HEK293T (cell line): Measurements from ENCODE around the gene ISM2.

Experiments used
- BHLHE40 ChIP-seq: fragments of 450-650 bp; IDR thresholded peaks from 2 replicates; pipeline ENCODE4 v1.6.1; 2016; ENCODE audit warnings: mild to moderate bottlenecking, moderate library complexity, borderline replicate concordance
- CTBP1 ChIP-seq: fragments of 450-650 bp; IDR thresholded peaks from 2 replicates; pipeline ENCODE4 v1.6.1; 2016; ENCODE audit warnings: borderline replicate concordance
- ELF4 ChIP-seq: fragments of 450-650 bp; IDR thresholded peaks from 2 replicates; pipeline ENCODE4 v1.6.1; 2017; ENCODE audit warnings: antibody characterized with exemption
- FOXA1 ChIP-seq: fragments of 450-650 bp; IDR thresholded peaks from 2 replicates; pipeline ENCODE4 v1.6.1; 2016; ENCODE audit warnings: mild to moderate bottlenecking
- FOXK2 ChIP-seq: fragments of 450-650 bp; IDR thresholded peaks from 2 replicates; pipeline ENCODE4 v1.6.1; 2016; ENCODE audit warnings: mild to moderate bottlenecking
- HDGF ChIP-seq: fragments of 450-650 bp; IDR thresholded peaks from 2 replicates; pipeline ENCODE4 v1.6.1; 2017; ENCODE audit warnings: antibody characterized with exemption, borderline replicate concordance
- LEF1 ChIP-seq: fragments of 450-650 bp; IDR thresholded peaks from 2 replicates; pipeline ENCODE4 v1.6.1; 2017; ENCODE audit warnings: mild to moderate bottlenecking, borderline replicate concordance
- NFRKB ChIP-seq: fragments of 450-650 bp; IDR thresholded peaks from 2 replicates; pipeline ENCODE4 v1.6.1; 2016; ENCODE audit warnings: mild to moderate bottlenecking, moderate library complexity
- SP1 ChIP-seq: fragments of 450-650 bp; IDR thresholded peaks from 2 replicates; pipeline ENCODE4 v1.6.1; 2017
- TARDBP ChIP-seq: fragments of 450-650 bp; IDR thresholded peaks from 2 replicates; pipeline ENCODE4 v1.6.1; 2016
- ZNF384 ChIP-seq: fragments of 450-650 bp; IDR thresholded peaks from 2 replicates; pipeline ENCODE4 v1.6.1; 2016

DNA sequence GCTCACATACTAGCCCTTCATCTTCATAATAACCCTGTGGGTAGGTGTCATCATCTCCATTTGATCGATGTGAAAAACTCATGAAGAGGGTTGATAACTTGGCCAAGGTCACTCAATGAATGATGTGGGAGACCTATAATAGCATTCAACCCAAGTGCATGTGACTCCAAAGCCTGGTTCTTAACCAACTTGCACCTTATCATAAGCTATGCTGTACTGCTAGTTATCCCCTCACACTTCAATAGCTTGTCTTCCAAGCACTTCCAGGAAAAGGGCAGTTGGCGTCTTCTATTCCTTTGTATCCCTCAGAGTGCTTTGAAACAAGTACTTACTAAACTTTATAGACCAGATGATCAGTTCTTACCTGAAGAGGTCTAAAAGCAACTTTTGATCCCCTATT is 56.4 kb downstream of the ISM2 start:
- TF ChIP-seq SP1 (no peak), ZNF384 (no peak), TARDBP (no peak), NFRKB (no peak), HDGF (no peak), BHLHE40 (no peak), LEF1 (no peak), FOXA1 (no peak), CTBP1 (no peak), ELF4 (no peak), FOXK2 (no peak)
